Endothelial cell of umbilical vein (primary cell): ENCODE results near the gene CTDP1.

ENCODE experiments used
- FOS ChIP-seq: IDR thresholded peaks from 2 replicates; pipeline ENCODE4 v1.6.1; 2011; ENCODE audit warnings: mild to moderate bottlenecking, low read length, moderate library complexity, borderline replicate concordance; ENCODE audit not compliant: insufficient read depth
- GATA2 ChIP-seq: IDR thresholded peaks from 2 replicates; pipeline ENCODE4 v1.7.0; 2011; ENCODE audit warnings: low read depth, mild to moderate bottlenecking, moderate library complexity, mixed read lengths, low read length; ENCODE audit not compliant: insufficient read length, insufficient read depth
- MYC ChIP-seq: IDR thresholded peaks from one replicate; pipeline ENCODE4 v1.6.1; 2011; ENCODE audit warnings: mild to moderate bottlenecking, low read depth, low read length
- POLR2A ChIP-seq: IDR thresholded peaks from 2 replicates; pipeline ENCODE4 v1.6.1; 2012; ENCODE audit warnings: low read depth, mild to moderate bottlenecking, control low read depth, low read length
- POLR2AphosphoS5 ChIP-seq: IDR thresholded peaks from 2 replicates; pipeline ENCODE4 v1.6.1; 2012; ENCODE audit warnings: low read depth, mild to moderate bottlenecking, control low read depth, low read length, moderate library complexity; ENCODE audit not compliant: insufficient read depth
- TF ChIP-seq, protein P1 (sequence below), 2 donors: IDR thresholded peaks; 1 replicate in 1 of 2; 2 replicates in 1 of 2; pipeline ENCODE4 v1.5.1; 2011; ENCODE audit warnings: low read length in 2 of 2, mild to moderate bottlenecking in 2 of 2, moderate library complexity in 2 of 2, control low read depth in 1 of 2, inconsistent platforms in 1 of 2, low read depth in 1 of 2; ENCODE audit not compliant: insufficient read depth in 1 of 2; ENCODE audit errors: extremely low read depth in 1 of 2
- TF ChIP-seq, protein P2 (sequence below): IDR thresholded peaks from 2 replicates; pipeline ENCODE4 v1.6.1; 2011; ENCODE audit not compliant: insufficient read depth, insufficient read length

DNA sequence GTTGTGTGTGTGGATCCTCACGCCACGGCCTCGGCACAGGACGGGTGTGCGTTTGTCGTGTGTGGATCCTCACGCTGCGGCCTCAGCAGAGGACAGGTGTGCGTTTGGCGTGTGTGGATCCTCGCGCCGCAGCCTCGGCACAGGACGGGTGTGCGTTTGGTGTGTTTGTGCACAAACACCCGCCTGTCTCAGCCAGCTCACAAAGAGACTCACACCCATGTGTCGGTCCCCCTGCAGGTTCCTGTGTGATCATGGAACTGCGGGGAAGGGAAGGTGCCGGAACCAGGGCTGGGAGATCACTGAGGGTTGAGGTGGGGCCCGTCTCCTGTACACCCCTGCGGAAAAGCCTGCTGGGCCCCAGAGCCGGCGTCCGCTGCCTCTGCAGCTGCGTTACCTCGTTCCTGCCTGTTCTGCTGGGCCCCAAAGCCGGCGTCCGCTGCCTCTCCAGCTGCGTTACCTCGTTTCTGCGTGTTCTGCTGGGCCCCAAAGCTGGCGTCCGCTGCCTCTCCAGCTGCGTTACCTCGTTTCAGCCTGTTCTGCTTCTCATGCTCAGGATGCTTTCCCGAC is 53.6 kb downstream of the CTDP1 start:
- TF ChIP-seq, protein P1, sequence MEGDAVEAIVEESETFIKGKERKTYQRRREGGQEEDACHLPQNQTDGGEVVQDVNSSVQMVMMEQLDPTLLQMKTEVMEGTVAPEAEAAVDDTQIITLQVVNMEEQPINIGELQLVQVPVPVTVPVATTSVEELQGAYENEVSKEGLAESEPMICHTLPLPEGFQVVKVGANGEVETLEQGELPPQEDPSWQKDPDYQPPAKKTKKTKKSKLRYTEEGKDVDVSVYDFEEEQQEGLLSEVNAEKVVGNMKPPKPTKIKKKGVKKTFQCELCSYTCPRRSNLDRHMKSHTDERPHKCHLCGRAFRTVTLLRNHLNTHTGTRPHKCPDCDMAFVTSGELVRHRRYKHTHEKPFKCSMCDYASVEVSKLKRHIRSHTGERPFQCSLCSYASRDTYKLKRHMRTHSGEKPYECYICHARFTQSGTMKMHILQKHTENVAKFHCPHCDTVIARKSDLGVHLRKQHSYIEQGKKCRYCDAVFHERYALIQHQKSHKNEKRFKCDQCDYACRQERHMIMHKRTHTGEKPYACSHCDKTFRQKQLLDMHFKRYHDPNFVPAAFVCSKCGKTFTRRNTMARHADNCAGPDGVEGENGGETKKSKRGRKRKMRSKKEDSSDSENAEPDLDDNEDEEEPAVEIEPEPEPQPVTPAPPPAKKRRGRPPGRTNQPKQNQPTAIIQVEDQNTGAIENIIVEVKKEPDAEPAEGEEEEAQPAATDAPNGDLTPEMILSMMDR (IDR thresholded peaks at IDR 0.05; ENCODE audit: extremely low read depth in 1 of 2, insufficient read depth in 1 of 2, low read depth in 1 of 2, low read length in 2 of 2), result no peak
- TF ChIP-seq POLR2A, result no peak
- TF ChIP-seq MYC, result no peak
- TF ChIP-seq FOS, result no peak
- TF ChIP-seq GATA2, result no peak
- no peak for TF ChIP-seq POLR2AphosphoS5
- TF ChIP-seq, protein P2, sequence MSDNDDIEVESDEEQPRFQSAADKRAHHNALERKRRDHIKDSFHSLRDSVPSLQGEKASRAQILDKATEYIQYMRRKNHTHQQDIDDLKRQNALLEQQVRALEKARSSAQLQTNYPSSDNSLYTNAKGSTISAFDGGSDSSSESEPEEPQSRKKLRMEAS, result no peak
